Peyer's patch (tissue), 4 donors: ENCODE measurements around the gene SIK2.

Experiments
- POLR2A ChIP-seq, 2 donors: fragments of 450-650 bp; IDR thresholded peaks; one replicate each; pipeline ENCODE4 v1.5.1; 2017; ENCODE audit warnings: antibody characterized with exemption in 2 of 2, mild to moderate bottlenecking in 2 of 2, moderate library complexity in 2 of 2
- TF ChIP-seq, protein P1 (sequence below), 6 experiments: fragments of 450-650 bp in 4 of 6; fragments of 200-600 bp in 2 of 6; sonication (generic) in 1 of 6; IDR thresholded peaks; one replicate each; pipeline ENCODE4 v1.5.1; 2017 to 2019; ENCODE audit warnings: antibody characterized with exemption in 6 of 6, mild to moderate bottlenecking in 3 of 6, moderate library complexity in 1 of 6

DNA sequence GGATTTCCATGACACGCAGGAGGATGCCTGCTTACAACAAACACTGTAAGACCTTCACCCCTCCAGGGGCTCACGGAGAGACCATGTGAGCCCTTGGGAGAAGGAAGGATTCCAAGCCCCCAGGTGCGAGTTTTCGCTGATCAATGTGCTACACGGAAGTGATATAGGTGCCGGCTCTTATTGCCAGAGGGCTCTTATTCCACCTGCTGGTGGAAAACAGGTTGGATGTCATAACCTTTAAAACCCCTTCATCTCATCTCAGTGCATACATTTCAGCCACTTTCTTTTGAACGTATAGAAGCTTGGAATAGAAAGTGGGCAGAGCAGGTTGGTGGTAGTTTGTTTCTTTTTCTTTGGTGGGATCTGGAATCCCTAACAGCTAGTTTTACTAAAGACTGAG is 35.9 kb upstream of the SIK2 start:
- TF ChIP-seq, protein P1, sequence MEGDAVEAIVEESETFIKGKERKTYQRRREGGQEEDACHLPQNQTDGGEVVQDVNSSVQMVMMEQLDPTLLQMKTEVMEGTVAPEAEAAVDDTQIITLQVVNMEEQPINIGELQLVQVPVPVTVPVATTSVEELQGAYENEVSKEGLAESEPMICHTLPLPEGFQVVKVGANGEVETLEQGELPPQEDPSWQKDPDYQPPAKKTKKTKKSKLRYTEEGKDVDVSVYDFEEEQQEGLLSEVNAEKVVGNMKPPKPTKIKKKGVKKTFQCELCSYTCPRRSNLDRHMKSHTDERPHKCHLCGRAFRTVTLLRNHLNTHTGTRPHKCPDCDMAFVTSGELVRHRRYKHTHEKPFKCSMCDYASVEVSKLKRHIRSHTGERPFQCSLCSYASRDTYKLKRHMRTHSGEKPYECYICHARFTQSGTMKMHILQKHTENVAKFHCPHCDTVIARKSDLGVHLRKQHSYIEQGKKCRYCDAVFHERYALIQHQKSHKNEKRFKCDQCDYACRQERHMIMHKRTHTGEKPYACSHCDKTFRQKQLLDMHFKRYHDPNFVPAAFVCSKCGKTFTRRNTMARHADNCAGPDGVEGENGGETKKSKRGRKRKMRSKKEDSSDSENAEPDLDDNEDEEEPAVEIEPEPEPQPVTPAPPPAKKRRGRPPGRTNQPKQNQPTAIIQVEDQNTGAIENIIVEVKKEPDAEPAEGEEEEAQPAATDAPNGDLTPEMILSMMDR (IDR thresholded peaks at IDR 0.05), result no peak
- TF ChIP-seq POLR2A (IDR thresholded peaks at IDR 0.05), result no peak
